ENCODE data around the gene SPATS2. TPM values are rescaled to one million over a fixed set of nuclear protein-coding genes. Genes with fewer than 3 reads are reported as not detected.

Gene SPATS2
- total RNA-seq, 1 donor = 34.1 TPM

DNA sequence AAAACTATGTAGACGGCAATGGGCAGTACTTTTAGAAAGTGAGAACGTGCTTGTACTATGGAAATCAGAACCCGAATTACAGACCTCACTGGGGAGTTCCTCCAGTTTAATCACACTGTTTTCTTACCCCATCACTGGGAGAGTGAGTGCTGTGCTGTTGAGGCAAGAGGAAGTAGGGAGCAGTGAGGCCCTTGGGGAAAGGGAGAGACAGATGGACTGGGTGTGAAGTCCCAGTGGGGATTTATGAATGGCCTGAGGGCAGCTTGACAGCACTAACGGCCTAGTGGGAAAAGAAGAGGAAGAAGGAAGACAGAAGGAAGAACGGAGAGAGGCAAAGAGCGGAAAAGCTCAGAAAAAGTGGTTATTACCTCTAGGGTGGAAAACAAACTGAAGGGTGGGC, 195.0 kb downstream of the SPATS2 start:
- DNase-seq (ENCODE audit: low read depth) = no peak
- TF ChIP-seq, protein P1, sequence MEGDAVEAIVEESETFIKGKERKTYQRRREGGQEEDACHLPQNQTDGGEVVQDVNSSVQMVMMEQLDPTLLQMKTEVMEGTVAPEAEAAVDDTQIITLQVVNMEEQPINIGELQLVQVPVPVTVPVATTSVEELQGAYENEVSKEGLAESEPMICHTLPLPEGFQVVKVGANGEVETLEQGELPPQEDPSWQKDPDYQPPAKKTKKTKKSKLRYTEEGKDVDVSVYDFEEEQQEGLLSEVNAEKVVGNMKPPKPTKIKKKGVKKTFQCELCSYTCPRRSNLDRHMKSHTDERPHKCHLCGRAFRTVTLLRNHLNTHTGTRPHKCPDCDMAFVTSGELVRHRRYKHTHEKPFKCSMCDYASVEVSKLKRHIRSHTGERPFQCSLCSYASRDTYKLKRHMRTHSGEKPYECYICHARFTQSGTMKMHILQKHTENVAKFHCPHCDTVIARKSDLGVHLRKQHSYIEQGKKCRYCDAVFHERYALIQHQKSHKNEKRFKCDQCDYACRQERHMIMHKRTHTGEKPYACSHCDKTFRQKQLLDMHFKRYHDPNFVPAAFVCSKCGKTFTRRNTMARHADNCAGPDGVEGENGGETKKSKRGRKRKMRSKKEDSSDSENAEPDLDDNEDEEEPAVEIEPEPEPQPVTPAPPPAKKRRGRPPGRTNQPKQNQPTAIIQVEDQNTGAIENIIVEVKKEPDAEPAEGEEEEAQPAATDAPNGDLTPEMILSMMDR (IDR thresholded peaks at IDR 0.05; ENCODE audit: insufficient read depth, low read length) = no peak
- no peak overlapping the region for H3K4me3 ChIP-seq (ENCODE audit: low read depth, low read length)

DNA sequence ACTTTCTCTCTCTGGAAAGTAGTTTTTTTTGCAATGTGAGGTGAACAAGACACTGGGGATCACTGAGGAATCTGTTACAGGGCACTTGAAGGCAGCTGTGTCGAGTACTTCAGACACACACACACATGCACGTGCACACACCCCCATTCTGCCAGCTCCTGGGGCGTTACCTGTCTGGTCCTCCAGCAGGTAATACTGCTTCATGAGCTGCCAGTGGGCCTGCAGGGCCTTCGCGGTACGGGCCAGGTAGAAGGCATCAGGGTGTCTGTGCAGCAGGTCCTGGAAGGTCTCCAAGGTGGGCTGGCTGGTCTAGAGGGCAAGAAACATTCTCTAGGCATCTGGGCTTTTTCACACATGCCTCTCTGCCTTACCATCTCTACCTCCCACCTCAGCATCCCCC, 195.6 kb downstream of the SPATS2 start:
- TF ChIP-seq, protein P1 (IDR thresholded peaks at IDR 0.05; ENCODE audit: insufficient read depth, low read length) = no peak
- DNase-seq (ENCODE audit: low read depth) = no peak
- H3K4me3 ChIP-seq (ENCODE audit: low read depth, low read length) = no peak overlapping the region

DNA sequence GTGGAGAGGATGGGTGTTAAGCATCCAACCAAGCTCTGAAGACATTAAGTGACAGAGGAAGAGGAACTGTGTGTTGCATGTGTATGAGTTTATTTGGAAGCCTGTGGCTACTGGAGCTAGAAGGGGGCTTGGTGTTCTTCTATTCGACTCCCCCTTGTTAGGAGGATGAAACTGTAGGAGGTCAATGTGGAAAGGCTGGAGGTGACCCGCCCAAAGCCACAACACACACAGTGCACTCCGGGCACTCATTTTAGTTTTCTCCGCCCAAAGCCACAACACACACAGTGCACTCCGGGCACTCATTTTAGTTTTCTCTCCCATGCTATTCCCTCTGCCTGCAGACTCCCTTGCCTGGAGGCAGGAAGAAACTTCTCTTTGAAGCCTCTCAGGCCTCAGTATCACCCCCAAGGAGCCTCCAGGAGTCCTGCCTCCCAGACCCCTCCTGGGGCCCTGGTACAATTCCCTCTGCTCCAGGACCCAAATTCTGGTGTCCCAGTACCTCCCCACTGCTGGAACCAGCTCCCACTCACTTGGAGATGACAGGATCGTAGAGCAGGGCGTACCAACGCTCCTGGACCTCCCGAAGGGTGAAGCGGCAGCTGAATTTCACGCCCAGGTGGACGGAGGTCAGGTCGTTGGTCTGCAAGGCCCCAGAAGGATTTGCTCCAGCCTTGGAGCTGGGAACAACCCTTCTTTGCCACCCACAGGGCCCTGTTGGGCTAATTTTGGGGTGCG, 196.9 kb downstream of the SPATS2 start:
- TF ChIP-seq, protein P1 (IDR thresholded peaks at IDR 0.05; ENCODE audit: insufficient read depth, low read length) = no peak
- no peak overlapping the region for H3K4me3 ChIP-seq (ENCODE audit: low read depth, low read length)
- no peak for DNase-seq (ENCODE audit: low read depth)

DNA sequence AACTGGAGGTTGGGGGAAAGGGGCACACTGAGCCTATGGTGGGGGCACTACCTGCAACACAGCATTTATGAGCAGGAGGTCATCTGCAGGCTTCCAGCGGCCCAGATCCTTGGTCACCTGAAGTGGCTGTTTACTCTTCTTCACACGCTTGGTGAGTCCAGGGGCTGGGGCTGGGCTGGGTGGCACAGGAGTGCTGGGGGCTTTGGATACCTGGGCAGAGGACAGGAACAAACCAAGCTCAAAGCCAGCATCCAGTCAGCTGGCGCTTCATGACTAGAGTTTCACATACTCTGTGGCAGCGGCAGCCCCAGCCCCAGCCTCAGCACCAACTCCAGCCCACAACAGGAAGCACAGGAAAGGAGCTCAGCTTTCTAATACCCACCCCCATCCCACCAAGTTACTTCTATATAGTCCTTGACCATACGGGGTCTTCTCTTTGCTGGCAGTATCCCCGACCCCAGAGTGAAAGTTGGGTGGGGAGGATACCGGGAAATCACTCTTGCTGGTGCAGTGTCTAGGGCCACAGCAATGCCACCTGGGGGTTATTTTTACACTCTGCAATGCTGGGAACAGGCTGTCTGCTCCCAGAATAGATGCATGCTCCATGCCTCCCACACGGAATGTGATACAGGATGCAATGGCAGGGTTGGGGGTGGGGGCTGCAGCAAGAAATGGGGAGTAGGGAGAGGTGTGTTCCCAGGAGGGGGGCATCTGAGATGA, 197.6 kb downstream of the SPATS2 start:
- H3K4me3 ChIP-seq (ENCODE audit: low read depth, low read length) = no peak overlapping the region
- TF ChIP-seq, protein P1 (IDR thresholded peaks at IDR 0.05; ENCODE audit: insufficient read depth, low read length) = no peak
- no peak for DNase-seq (ENCODE audit: low read depth)

DNA sequence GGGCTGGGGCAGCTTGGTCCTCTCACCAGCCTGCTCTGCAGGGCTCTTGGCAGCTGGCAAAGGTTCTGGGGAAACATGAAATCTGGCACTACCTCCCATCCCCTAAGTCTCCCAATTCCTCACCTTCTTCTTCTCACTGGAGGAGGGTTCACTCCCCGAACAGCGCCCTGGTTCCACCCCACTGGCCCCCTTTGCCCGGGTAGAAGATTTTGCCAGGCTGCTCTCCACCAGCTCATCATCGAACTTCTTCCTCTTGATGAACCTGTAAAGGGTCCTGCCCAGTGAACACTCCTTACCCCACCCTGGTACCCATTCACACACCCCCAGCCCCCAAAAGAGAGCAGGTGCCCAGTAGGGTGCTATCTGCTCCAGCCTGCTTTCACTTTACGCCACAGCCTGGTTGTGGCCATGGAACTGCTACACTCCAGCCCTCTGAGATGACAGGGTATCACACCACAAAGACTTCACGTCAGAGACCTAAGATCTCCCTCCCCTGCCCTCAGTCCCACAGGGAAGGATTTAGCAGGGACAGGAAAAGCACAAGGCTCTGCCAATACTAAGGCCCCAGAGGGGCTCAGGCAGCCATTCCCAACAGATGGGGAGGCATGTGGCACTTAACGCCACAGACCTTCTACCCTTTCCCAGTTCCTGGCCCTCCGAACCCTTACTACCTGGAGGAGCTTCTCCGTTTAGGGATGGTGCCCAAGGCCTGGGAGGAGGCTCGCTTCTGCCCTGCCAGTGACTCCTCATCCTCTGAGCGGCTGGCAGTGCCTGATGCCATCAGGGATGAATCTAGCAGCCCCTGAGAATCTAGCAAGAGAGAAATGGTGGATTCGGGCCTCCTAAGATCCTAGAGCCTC, 198.4 kb downstream of the SPATS2 start:
- TF ChIP-seq, protein P1 (IDR thresholded peaks at IDR 0.05; ENCODE audit: insufficient read depth, low read length) = no peak
- H3K4me3 ChIP-seq (ENCODE audit: low read depth, low read length) = no peak overlapping the region
- no peak for DNase-seq (ENCODE audit: low read depth)

DNA sequence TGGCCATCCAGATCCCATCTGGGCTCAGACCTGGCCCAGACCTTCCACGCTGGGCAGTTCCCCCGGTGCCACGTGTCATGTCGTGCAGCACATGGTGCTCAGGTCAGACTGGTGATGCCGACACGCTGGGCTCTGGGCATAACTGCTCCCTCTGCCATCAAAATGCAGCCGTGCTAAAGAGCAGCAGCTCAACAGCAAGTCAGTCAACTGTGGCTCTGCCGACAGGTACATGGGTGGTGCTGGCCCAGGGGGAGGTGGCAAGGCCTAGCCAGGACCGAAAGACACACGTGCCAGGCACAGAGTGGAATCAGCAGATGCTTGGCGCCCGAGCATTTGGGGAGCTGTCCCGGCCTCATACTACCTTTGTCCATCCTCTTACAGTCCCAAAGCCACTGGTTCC, 199.1 kb downstream of the SPATS2 start:
- TF ChIP-seq, protein P1 (IDR thresholded peaks at IDR 0.05; ENCODE audit: insufficient read depth, low read length) = no peak
- DNase-seq (ENCODE audit: low read depth) = no peak
- H3K4me3 ChIP-seq (ENCODE audit: low read depth, low read length) = peak overlapping the region; percentile 22

Data from fibroblast of the aortic adventitia (primary cell).